ENCODE results near the gene CETP. TPM values are rescaled to one million over a fixed set of nuclear protein-coding genes. Genes with fewer than 3 reads are reported as not detected.

The CETP gene
- total and polyA plus RNA-seq, 12 donors: 1.2 to 7.9 (median 2.8) TPM

GRCh38 chr16:56988161-56988947 lies 26.6 kb downstream of the CETP start:
- intact Hi-C loops (cut with DNase I): no loop called here
- Histone ChIP-seq H3K4me1 (replicated peaks in 1 of 2) (peaks cover 25 to 44% of the 10 kb centered on the region in 2 donors), H3K27ac (peak overlapping the region in 4 of 5 donors; percentile 49 to 93 (median 86)), H3K4me3 (peak overlapping the region in 3 of 4 donors; percentile 85 to 98 (median 87)), H3K27me3 (no peaks in the 10 kb centered on the region), H3K36me3 (replicated peaks in 1 of 2) (no peaks in the 10 kb centered on the region), H3K9me3 (replicated peaks in 1 of 3) (no peaks in the 10 kb centered on the region)
- TF ChIP-seq CTCF (IDR thresholded peaks at IDR 0.05): no peak
- TF ChIP-seq POLR2A (IDR thresholded peaks at IDR 0.05): no peak
- WGBS, 4 donors: 70 to 81% (median 78%) methylated on average over 2 to 6 of the region's 6 CpGs
- DNase-seq: peak in 3 of 7 donors; percentile 25 to 50 (median 43)

- peak within 1 kb of the TSS; percentile 49 to 93 (median 82) for H3K27ac ChIP-seq
- no peaks in the 10 kb centered on the region for H3K27me3 ChIP-seq
- WGBS, 4 donors: 2 to 3% (median 3%) methylated on average over 41 to 64 of the region's 64 CpGs
- H3K4me1 ChIP-seq (replicated peaks in 1 of 2): peaks cover 25 to 44% of the 10 kb centered on the region in 2 donors
- peak; percentile 86 to 94 (median 90) for DNase-seq
- TF ChIP-seq POLR2A (IDR thresholded peaks at IDR 0.05): peak; percentile 55 to 88
- peak in 1 of 6 experiments; percentile 2 for TF ChIP-seq CTCF (IDR thresholded peaks at IDR 0.05)
- intact Hi-C loops (cut with DNase I): no loop called here
- H3K36me3 ChIP-seq (replicated peaks in 1 of 2): no peaks in the 10 kb centered on the region
- H3K9me3 ChIP-seq (replicated peaks in 1 of 3): no peaks in the 10 kb centered on the region
- H3K4me3 ChIP-seq: peak within 1 kb of the TSS; percentile 39 to 98 (median 86)
Observed at GRCh38 chr16:56988948-56989945, 27.5 kb downstream of the CETP start, which contains the start of gene NLRC5. TSS of gene NLRC5 (plus strand) at chr16:56989557. CDS start at chr16:57020713, 31,156 bp downstream.

- peak in 1 of 7 donors; percentile 8 for DNase-seq
- TF ChIP-seq POLR2A (IDR thresholded peaks at IDR 0.05) (no peak), CTCF (IDR thresholded peaks at IDR 0.05) (no peak)
- Histone ChIP-seq H3K4me1 (replicated peaks in 1 of 2) (peaks cover 25 to 40% of the 10 kb centered on the region in 2 donors), H3K27ac (peak overlapping the region in 4 of 5 donors; percentile 62 to 93 (median 86)), H3K36me3 (replicated peaks in 1 of 2) (no peaks in the 10 kb centered on the region), H3K9me3 (replicated peaks in 1 of 3) (no peaks in the 10 kb centered on the region), H3K27me3 (no peaks in the 10 kb centered on the region), H3K4me3 (peak overlapping the region in 3 of 4 donors; percentile 39 to 98 (median 87))
- intact Hi-C loops (cut with DNase I): loop anchor here in 1 of 2 donors (5.0 kb wide), 1 partner anchor 53 kb away; no protein-coding TSS in a partner anchor
- 9 to 16% (median 13%) methylated on average over 7 of the region's 7 CpGs for WGBS, 4 donors
Observed at GRCh38 chr16:56989988-56990387, 28.2 kb downstream of the CETP start.

Measured in adrenal gland (tissue), 12 donors.